ENCODE results near the gene PPP1R13B. TPM values are rescaled to one million over a fixed set of nuclear protein-coding genes. Genes with fewer than 3 reads are reported as not detected.

Gene PPP1R13B
- total RNA-seq, 1 experiment from 2014 or later, result 17.8 TPM

DNA sequence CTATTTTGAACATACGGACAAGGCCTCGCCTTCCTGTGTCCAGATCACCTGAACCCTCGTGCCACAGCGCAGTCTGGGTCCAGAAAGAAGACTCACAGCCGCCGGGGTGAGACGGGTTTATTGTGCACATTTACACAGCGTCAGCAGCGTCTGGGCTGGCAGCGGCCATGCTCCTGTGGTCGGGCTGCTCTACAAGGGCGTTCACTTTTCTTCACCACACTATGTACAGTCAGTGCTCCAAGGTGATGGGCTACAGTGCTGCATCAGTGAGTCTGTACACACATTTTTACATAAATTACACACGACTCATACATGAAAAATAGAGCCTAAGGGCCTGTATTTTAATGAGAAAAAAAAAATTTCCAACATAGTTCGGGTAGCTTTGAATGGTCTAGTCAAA lies 113.7 kb downstream of the PPP1R13B start:
- RAD21 ChIA-PET (ENCODE audit: low non-redundant PET in 1 of 2, low total read pairs in 2 of 2, uncharacterized antibody in 2 of 2, unreplicated experiment in 2 of 2), result no interaction called here
- H3K9me3 ChIP-seq (ENCODE audit: control insufficient read depth in 1 of 2, insufficient read depth in 1 of 2, low read depth in 1 of 2, low read length in 2 of 2), result no peaks in the 10 kb centered on the region
- TF ChIP-seq CEBPB (IDR thresholded peaks at IDR 0.05; ENCODE audit: low read depth) (no peak), CBX3 (IDR thresholded peaks at IDR 0.05; ENCODE audit: low read depth) (no peak), ATF3 (IDR thresholded peaks at IDR 0.05) (no peak), SP1 (IDR thresholded peaks at IDR 0.05; ENCODE audit: low read depth) (no peak), REST (IDR thresholded peaks at IDR 0.05; ENCODE audit: low read depth) (no peak), EZH2phosphoT487 (IDR thresholded peaks at IDR 0.05; ENCODE audit: borderline replicate concordance) (no peak), FOSL1 (IDR thresholded peaks at IDR 0.05; ENCODE audit: low read depth) (no peak), JUND (IDR thresholded peaks at IDR 0.05) (no peak), EGR1 (IDR thresholded peaks at IDR 0.05; ENCODE audit: low read depth) (no peak), MAX (IDR thresholded peaks at IDR 0.05) (no peak), POLR2A (IDR thresholded peaks at IDR 0.05; ENCODE audit: borderline replicate concordance, extremely low read depth, insufficient read depth, insufficient read length) (no peak), EZH2 (IDR thresholded peaks at IDR 0.05) (no peak), YY1 (IDR thresholded peaks at IDR 0.05; ENCODE audit: extremely low read depth, insufficient replicate concordance, low read depth, low read length) (no peak), TCF7L2 (IDR thresholded peaks at IDR 0.05; ENCODE audit: borderline replicate concordance, extremely low read depth, insufficient read depth, insufficient read length) (no peak), SIN3A (IDR thresholded peaks at IDR 0.05; ENCODE audit: low read depth) (no peak), SRF (IDR thresholded peaks at IDR 0.05; ENCODE audit: low read depth) (no peak), POLR2AphosphoS5 (IDR thresholded peaks at IDR 0.05; ENCODE audit: low read depth, low read length) (no peak)
- TF ChIP-seq, protein P1, sequence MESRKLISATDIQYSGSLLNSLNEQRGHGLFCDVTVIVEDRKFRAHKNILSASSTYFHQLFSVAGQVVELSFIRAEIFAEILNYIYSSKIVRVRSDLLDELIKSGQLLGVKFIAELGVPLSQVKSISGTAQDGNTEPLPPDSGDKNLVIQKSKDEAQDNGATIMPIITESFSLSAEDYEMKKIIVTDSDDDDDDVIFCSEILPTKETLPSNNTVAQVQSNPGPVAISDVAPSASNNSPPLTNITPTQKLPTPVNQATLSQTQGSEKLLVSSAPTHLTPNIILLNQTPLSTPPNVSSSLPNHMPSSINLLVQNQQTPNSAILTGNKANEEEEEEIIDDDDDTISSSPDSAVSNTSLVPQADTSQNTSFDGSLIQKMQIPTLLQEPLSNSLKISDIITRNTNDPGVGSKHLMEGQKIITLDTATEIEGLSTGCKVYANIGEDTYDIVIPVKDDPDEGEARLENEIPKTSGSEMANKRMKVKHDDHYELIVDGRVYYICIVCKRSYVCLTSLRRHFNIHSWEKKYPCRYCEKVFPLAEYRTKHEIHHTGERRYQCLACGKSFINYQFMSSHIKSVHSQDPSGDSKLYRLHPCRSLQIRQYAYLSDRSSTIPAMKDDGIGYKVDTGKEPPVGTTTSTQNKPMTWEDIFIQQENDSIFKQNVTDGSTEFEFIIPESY (IDR thresholded peaks at IDR 0.05; ENCODE audit: extremely low read depth, insufficient replicate concordance, low read length), result no peak
- TF ChIP-seq, protein P2, sequence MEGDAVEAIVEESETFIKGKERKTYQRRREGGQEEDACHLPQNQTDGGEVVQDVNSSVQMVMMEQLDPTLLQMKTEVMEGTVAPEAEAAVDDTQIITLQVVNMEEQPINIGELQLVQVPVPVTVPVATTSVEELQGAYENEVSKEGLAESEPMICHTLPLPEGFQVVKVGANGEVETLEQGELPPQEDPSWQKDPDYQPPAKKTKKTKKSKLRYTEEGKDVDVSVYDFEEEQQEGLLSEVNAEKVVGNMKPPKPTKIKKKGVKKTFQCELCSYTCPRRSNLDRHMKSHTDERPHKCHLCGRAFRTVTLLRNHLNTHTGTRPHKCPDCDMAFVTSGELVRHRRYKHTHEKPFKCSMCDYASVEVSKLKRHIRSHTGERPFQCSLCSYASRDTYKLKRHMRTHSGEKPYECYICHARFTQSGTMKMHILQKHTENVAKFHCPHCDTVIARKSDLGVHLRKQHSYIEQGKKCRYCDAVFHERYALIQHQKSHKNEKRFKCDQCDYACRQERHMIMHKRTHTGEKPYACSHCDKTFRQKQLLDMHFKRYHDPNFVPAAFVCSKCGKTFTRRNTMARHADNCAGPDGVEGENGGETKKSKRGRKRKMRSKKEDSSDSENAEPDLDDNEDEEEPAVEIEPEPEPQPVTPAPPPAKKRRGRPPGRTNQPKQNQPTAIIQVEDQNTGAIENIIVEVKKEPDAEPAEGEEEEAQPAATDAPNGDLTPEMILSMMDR (IDR thresholded peaks at IDR 0.05 in 2 of 3, conservative IDR thresholded peaks at IDR 0.05 in 1 of 3; ENCODE audit: borderline replicate concordance in 1 of 3, insufficient read depth in 1 of 3, low read depth in 2 of 3, low read length in 2 of 3), result no peak
- CTCF ChIA-PET, result no interaction called here
- peaks cover 3 to 8% of the 10 kb centered on the region in 2 experiments; a peak in 3 of 4 replicates for H3K36me3 ChIP-seq (ENCODE audit: control insufficient read depth in 1 of 2, insufficient read depth in 2 of 2, low read length in 2 of 2)
- BruUV-seq (replicated peaks), result no TSS peak
- no peak overlapping the region for H3K9ac ChIP-seq (ENCODE audit: low read length)
- H3K4me1 ChIP-seq (ENCODE audit: control insufficient read depth in 1 of 2, insufficient read depth in 2 of 2, low read length in 2 of 2), result no peaks in the 10 kb centered on the region
- POLR2A ChIA-PET, result no interaction called here
- no peak for DNase-seq (ENCODE audit: low read depth, low spot score)
- intact Hi-C loops (cut with micrococcal nuclease), result no loop called here
- no peak for ATAC-seq
- H3K4me3 ChIP-seq (replicated peaks in 1 of 2; ENCODE audit: low read depth in 1 of 2, low read length in 2 of 2), result no peak overlapping the region
- no peak overlapping the region for H3K4me2 ChIP-seq (ENCODE audit: low read length)
- H3K27ac ChIP-seq (ENCODE audit: low read depth, low read length), result no peak overlapping the region
- no peaks in the 10 kb centered on the region for H3K79me2 ChIP-seq (ENCODE audit: insufficient read depth, low read length)
- no peaks in the 10 kb centered on the region for H3K27me3 ChIP-seq (ENCODE audit: insufficient read depth, low read length)
- H2AFZ ChIP-seq (ENCODE audit: low read depth, low read length, poor library complexity, severe bottlenecking), result no peak overlapping the region
- no peaks in the 10 kb centered on the region for H3K9me2 ChIP-seq (ENCODE audit: insufficient read depth)
- no peaks in the 10 kb centered on the region for H4K20me1 ChIP-seq (ENCODE audit: insufficient read depth)
